Ramos (cell line): ENCODE data around the gene PPIAL4G.

Experiments
- in situ Hi-C: fragments of 300-500 bp; cut with MboI; formaldehyde crosslinking; loops from one replicate; pipeline ENCODE4 v1.14.3; 2022; ENCODE audit warnings: low sequenced_read_pairs; ENCODE audit not compliant: unreplicated experiment

PPIAL4G gene

GRCh38 chr1:148432916-148433317 is 50.2 kb downstream of the PPIAL4G start:
- in situ Hi-C loops = loop anchor here (10.0 kb wide), 1 partner anchor 58 kb away; no protein-coding TSS in a partner anchor
